Activated CD8-positive, alpha-beta T cell treated with anti-CD3 and anti-CD28 coated beads for 36 hours (primary cell): ENCODE results near the gene HNF1B. TPM values are rescaled to one million over a fixed set of nuclear protein-coding genes. Genes with fewer than 3 reads are reported as not detected.
"Not testable (repeated sequence)": the region's sequence is repeated elsewhere in the genome, so short reads cannot be mapped to it uniquely, and the experiment has no call there.

Experiments used
- ATAC-seq: fragments of 200-7000 bp; cut with Tn5 transposase; one replicate; pipeline ENCODE4 v1.10.0; 2021; ENCODE audit warnings: mild to moderate bottlenecking, moderate library complexity
- CTCF ChIA-PET: fragments of 350-600 bp; sonication (Branson Sonifier 250); formaldehyde crosslinking; loops from one replicate; lab custom pipeline; 2021; ENCODE audit warnings: antibody characterized with exemption; lab: Charles Lee
- POLR2A ChIA-PET: fragments of 350-600 bp; sonication (Branson Sonifier 250); formaldehyde crosslinking; loops from one replicate; lab custom pipeline; 2021; ENCODE audit warnings: antibody characterized with exemption; lab: Charles Lee
- DNase-seq: peaks from one replicate; pipeline ENCODE4 v3.0.0-alpha.2; 2020
- H3K27ac Mint-ChIP-seq: one replicate; pipeline ENCODE4 v1.8.0; 2021; ENCODE audit warnings: mild to moderate bottlenecking, mixed read lengths
- H3K27me3 Mint-ChIP-seq: one replicate; pipeline ENCODE4 v1.8.0; 2021; ENCODE audit warnings: mixed read lengths
- H3K36me3 Mint-ChIP-seq: one replicate; pipeline ENCODE4 v1.8.0; 2021; ENCODE audit warnings: low read depth, mixed read lengths
- H3K4me1 Mint-ChIP-seq: one replicate; pipeline ENCODE4 v1.8.0; 2021; ENCODE audit warnings: low read depth, mixed read lengths
- H3K4me3 Mint-ChIP-seq: one replicate; pipeline ENCODE4 v1.8.0; 2021; ENCODE audit warnings: mild to moderate bottlenecking, moderate library complexity, mixed read lengths
- H3K9me3 Mint-ChIP-seq: one replicate; pipeline ENCODE4 v1.8.0; 2021; ENCODE audit warnings: mixed read lengths
- CTCF ChIP-seq: fragments of 200-600 bp; IDR thresholded peaks from one replicate; pipeline ENCODE4 v1.8.0; 2022; ENCODE audit warnings: antibody characterized with exemption, mild to moderate bottlenecking
- intact Hi-C: fragments of 100-400 bp; cut with micrococcal nuclease; formaldehyde crosslinking; loops from one replicate; pipeline ENCODE4 v1.10.0; 2022
- total RNA-seq, 2 experiments: library from RNA; stranded (reverse); gene quantifications; one replicate each; pipeline ENCODE4 v1.2.3, GENCODE V29; 2021

Gene HNF1B
- total RNA-seq, 2 experiments from 2014 or later: 0.59 to 0.60 TPM

GRCh38 chr17:37789021-37789565, 44.2 kb upstream of the HNF1B start:
- ATAC-seq (no peak), DNase-seq (no peak)
- Mint-ChIP-seq H3K36me3 (no peaks in the 10 kb centered on the region), H3K4me1 (peaks cover 2% of the 10 kb centered on the region), H3K27ac (no peak overlapping the region), H3K9me3 (no peaks in the 10 kb centered on the region), H3K27me3 (peaks cover 43% of the 10 kb centered on the region), H3K4me3 (no peak overlapping the region)
- no peak for TF ChIP-seq CTCF
- ChIA-PET POLR2A (interaction anchor here (0.7 kb wide), 1 partner anchor 49 kb away, joined by 3 read pairs; no protein-coding TSS in a partner anchor), CTCF (no interaction called here)
- intact Hi-C loops: no loop called here

GRCh38 chr17:37788526-37788925, 43.7 kb upstream of the HNF1B start:
- Mint-ChIP-seq H3K27ac (no peak overlapping the region), H3K27me3 (peaks cover 48% of the 10 kb centered on the region), H3K4me1 (peaks cover 2% of the 10 kb centered on the region), H3K9me3 (no peaks in the 10 kb centered on the region), H3K4me3 (no peak overlapping the region), H3K36me3 (no peaks in the 10 kb centered on the region)
- POLR2A ChIA-PET: no interaction called here
- TF ChIP-seq CTCF: no peak
- no peak for DNase-seq
- intact Hi-C loops: no loop called here
- CTCF ChIA-PET: no interaction called here
- ATAC-seq: no peak

GRCh38 chr17:37787055-37787757, 42.3 kb upstream of the HNF1B start:
- intact Hi-C loops: no loop called here
- Mint-ChIP-seq H3K4me3 (no peak overlapping the region), H3K27me3 (peaks cover 54% of the 10 kb centered on the region), H3K36me3 (no peaks in the 10 kb centered on the region), H3K27ac (no peak overlapping the region), H3K4me1 (peaks cover 2% of the 10 kb centered on the region), H3K9me3 (no peaks in the 10 kb centered on the region)
- ChIA-PET POLR2A (interaction anchor here (0.6 to 1.2 kb wide), 2 partner anchors 51 to 55 kb away, joined by 3 to 4 read pairs; no protein-coding TSS in a partner anchor), CTCF (interaction anchor here (0.8 to 1.1 kb wide), 3 partner anchors 14 to 259 kb away, joined by 3 to 5 read pairs (median 3); no protein-coding TSS in a partner anchor)
- no peak for DNase-seq
- no peak for TF ChIP-seq CTCF
- no peak for ATAC-seq

GRCh38 chr17:37786481-37786880, 41.6 kb upstream of the HNF1B start:
- Mint-ChIP-seq H3K36me3 (no peaks in the 10 kb centered on the region), H3K27ac (no peak overlapping the region), H3K4me3 (no peak overlapping the region), H3K27me3 (peaks cover 49% of the 10 kb centered on the region), H3K9me3 (no peaks in the 10 kb centered on the region), H3K4me1 (peaks cover 2% of the 10 kb centered on the region)
- POLR2A ChIA-PET: interaction anchor here (1.2 kb wide), 1 partner anchor 56 kb away, joined by 3 read pairs; no protein-coding TSS in a partner anchor
- intact Hi-C loops: no loop called here
- DNase-seq (no peak), ATAC-seq (no peak)
- TF ChIP-seq CTCF: no peak
- CTCF ChIA-PET: interaction anchor here (1.1 kb wide), 2 partner anchors 16 to 259 kb away, joined by 3 to 5 read pairs; no protein-coding TSS in a partner anchor

- peaks cover 37% of the 10 kb centered on the region for H3K27me3 Mint-ChIP-seq
- H3K9me3 Mint-ChIP-seq, H3K27ac Mint-ChIP-seq, POLR2A ChIA-PET, H3K4me3 Mint-ChIP-seq, H3K4me1 Mint-ChIP-seq, H3K36me3 Mint-ChIP-seq, intact Hi-C loops, ATAC-seq, DNase-seq: not testable (repeated sequence)
- CTCF ChIA-PET: interaction anchor here (1.0 to 1.6 kb wide), 3 partner anchors 9 to 50 kb away, joined by 3 to 6 read pairs (median 5); no protein-coding TSS in a partner anchor
These were observed 37.6 kb upstream of the HNF1B start for GRCh38 chr17:37782460-37782859.
